GM18861 (cell line): Measurements from ENCODE around the gene HDAC9.
A peak's percentile ranks its signal among the peaks of the same experiment; 100 is the strongest.

ENCODE experiments used
- ATAC-seq: cut with Tn5 transposase; IDR thresholded peaks from one replicate; pipeline ENCODE4 v1.9.1; 2021; ENCODE audit not compliant: unreplicated experiment

Gene HDAC9

DNA sequence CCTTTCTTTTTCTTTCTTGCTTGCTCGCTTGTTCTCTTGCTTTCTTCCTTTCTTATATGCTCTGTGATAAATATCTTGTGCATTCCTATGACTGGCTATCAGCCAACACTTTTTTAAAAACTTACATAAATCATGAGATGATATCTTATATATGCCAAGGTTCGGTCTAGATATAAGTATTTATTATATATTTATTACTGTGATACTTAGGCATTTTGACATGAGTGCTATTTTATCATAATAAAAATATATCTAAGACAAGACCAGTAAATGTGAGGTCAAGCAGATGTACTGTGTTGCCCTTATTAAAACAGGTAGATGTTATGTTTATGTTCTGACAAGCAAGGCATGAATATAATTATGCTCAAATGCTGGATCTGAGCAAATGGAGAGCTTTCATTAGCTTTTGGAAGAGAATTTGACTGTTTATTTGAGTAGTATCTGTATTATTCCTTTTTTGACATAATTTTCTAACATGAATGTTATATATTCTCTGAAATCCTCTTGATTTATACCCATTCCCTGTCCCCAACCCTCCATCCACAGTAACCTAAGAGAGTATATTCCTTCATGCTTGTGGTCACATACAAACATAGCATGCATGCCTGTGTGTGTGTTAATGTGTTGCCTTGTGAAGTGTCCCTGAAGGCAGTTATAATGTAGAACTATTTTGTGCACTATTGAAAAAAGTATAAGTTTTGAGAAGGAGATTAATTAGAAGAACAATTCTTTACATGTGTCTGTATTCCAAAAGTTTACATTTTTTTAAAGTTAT, 158.0 kb downstream of the HDAC9 start:
- no peak for ATAC-seq

GRCh38 chr7:18654709-18655108, 159.2 kb downstream of the HDAC9 start:
- no peak for ATAC-seq

GRCh38 chr7:18655506-18655905, 160.0 kb downstream of the HDAC9 start:
- no peak for ATAC-seq

DNA sequence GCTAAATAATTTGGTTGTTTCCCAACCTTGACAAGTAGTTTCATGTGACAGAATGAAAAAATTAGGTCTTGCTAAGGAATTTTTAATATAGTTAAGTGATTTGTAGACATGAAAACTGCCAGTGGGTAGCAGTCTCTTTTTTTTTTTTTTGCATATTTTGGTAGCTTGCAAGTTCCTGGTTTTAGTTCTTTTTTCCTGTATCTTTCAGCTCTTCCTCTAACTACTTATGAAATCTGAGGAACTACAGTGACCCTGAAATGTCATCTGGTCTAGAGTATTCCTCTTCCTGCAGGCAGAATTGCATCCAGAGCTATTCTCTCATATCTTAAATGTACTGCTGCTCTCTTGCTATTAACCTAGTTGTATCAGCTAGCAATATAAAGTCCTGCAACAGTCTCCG, 160.4 kb downstream of the HDAC9 start:
- ATAC-seq: no peak

GRCh38 chr7:18656362-18656761, 160.8 kb downstream of the HDAC9 start:
- no peak for ATAC-seq

DNA sequence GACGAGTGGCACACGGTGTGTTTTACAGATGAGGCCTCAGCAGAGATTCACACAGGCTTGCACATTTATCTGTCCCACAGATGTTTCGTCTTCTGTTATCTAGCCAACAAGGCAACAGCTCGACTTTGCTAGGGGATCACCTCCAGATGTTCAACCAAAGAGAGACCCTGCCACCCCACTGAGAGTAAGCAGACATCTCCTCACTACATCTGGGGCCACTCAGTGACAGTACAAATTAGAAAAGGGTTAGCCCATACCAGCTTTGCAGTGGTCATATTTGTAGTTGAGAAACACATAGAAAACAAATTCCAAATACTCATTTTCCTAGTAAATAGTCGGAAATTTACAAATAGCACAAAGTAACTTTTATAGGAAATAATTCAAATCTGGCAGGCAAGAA, 164.2 kb downstream of the HDAC9 start:
- ATAC-seq: no peak

GRCh38 chr7:18663321-18663720, 167.8 kb downstream of the HDAC9 start:
- no peak for ATAC-seq

- peak; percentile 99 for ATAC-seq
Measured at GRCh38 chr7:18666107-18666728, 170.7 kb downstream of the HDAC9 start.

DNA sequence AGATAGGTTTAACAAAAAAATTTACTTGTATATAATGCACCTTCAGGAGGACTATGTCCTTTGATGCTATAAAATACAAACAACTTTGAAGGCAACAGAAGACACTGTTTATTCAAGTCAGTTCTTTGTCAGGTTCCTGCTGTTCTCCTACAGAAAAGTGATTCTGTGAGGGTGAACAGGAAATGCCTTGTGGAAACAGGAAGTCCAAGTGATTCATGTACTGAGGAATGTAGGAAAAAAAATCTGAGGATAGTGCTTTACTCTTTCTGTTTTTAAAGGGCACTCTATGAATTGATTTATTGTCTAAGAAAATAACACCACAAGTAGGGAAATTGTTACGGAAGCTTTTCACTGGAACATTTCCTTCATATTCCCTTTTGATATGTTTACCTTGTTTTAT, 171.9 kb downstream of the HDAC9 start:
- no peak for ATAC-seq

GRCh38 chr7:18671176-18671575, 175.6 kb downstream of the HDAC9 start:
- ATAC-seq: no peak

- ATAC-seq: no peak
Measured at GRCh38 chr7:18675579-18675978, 180.0 kb downstream of the HDAC9 start.

DNA sequence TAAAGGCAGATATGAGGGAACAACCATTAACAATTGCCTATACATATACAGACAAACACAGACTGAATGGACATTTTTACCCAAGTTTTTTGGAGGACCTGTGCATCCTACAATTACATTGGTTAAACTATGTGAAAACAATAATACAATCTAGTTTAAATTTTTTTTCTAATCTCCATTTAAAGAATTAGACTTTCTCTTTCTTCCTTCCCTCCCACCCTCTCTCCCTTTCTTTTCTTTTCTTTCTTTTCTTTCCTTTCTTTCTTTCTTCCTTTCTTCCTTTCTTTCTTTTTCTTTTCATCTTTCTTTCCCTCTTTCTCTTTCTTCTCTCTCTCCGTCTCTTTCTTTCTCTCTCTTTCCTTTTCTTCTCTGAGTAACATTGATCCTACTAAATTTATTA, 183.7 kb downstream of the HDAC9 start:
- ATAC-seq: no peak

DNA sequence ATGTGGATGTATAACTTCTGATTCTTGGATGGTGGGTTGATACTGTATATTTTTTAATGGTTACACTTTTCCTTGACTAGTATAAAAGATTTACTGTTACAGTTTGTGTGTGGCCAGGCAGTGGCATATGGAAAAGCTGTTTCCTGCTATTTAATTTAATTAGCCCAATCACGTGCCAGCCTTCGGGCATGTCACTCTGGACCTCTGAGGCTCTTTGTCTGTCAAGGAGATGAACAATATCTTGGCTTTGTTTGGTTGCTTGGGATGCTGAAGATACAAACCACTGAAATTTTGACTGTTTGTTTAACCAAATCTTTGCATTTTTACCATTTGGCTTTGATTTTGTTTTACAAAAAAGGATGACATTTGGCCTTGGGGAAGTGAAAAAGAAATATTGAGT, 185.0 kb downstream of the HDAC9 start:
- ATAC-seq: no peak

DNA sequence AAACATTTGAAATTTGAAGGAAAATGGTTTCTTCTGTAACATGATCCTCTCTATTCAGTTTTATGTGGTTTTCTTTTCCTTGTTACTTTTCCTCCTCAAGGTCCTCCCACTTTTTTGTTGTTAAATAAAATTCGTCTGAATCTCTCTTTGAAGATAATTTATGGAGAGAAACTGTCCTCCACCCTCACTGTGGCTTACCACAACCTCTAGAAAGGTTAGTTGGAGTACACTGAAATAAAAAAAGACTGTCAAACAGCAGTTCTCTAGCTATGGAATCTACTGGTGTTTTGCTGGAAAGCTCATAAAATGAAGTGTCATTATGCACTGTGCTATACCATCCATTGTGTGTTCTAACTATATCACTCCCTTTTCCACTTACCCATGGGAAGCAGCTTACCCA, 189.4 kb downstream of the HDAC9 start:
- ATAC-seq: no peak

DNA sequence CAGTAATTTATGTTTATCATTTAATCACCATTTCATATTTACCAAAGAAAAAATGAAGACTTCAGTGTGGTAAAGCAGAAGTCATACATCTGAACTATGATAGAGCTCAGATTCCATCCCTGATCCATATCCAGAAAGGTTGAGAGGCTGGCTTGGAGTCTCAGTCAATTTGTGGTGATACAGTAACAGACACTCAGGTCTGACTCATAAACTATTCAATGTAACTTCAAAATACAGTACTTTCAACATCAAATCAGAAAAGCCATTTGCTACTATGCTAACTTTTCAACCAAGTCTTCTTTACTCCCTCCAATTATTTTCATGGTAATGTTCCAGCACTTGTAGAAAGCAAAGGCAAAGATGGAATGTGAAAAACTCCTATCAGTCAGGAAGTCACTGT, 190.4 kb downstream of the HDAC9 start:
- no peak for ATAC-seq

DNA sequence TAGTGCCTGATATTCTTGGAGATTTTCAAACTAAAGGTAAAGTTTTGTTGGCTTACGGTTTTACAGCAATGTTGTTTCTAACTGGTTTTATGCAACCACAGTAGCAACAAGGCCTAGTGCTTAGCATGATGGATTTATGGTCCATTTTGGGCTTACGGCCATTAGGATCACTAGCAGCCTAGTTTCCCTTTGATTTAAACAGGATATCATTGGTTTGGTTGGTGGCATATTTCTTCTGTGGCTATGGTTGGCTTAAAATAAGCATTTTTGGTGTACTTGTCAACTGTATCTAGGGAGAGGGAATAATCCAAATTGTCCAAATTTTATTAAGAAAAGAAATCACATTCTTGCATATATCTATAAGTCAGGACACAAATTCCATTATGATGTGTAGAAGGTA, 194.0 kb downstream of the HDAC9 start:
- ATAC-seq: no peak

DNA sequence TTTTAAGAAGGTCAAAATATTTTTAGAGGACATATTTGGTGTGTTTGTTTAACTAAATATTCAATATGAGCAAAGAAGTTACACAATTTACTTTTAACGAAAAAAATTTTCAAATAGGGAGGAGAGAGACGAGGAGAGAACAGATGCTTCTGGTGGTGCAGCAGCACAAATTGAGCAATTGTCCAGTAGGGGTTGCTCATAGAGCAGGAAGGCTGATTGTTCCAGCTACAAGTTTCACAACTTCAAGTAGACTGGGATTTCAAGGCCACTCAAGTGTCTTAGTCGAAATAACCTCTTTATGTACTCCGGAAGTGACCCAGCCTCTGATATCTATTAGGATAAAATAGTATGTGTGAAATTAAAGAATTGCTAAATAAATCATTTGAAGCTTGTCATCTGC, 197.9 kb downstream of the HDAC9 start:
- no peak for ATAC-seq

DNA sequence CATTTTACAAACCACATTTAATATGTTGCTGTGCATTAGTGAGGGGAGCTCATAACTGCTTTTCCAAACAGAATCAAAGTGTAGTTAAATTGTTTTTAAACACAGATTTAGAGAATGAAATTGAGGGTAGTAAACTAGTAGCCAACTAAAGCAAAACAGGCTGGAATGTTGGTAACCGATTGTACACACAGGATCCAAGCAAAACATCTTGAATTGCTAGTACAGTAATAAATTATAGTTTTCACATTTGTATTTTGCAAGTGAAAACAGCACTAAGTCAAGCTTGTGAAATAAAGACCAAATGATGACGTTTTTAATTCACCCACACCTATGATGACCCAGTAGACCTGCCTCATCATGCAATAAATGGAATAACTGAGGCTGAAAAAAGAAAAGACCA, 198.3 kb downstream of the HDAC9 start:
- ATAC-seq: no peak

DNA sequence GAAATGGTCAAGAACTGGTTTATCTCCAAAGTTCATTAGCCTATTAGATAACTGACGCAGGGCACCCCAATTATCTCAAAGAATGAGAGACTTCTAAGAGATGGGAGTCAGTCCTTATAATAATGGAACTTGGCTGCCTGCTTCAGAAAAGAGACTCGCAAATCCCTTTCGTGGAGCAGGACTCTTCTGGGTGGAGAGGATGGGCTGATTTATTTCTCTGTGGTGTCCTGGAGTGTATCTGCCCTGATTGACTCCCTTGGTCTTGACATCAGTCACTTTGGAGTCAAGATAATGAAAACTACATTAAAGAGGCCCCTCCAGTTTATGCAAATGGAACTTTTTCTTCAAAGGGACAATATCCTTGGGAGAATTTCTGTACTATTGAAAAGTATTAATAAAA, 198.9 kb downstream of the HDAC9 start:
- no peak for ATAC-seq

- ATAC-seq: no peak
Measured at GRCh38 chr7:18694911-18695310, 199.4 kb downstream of the HDAC9 start.

GRCh38 chr7:18698258-18698734, 202.7 kb downstream of the HDAC9 start:
- no peak for ATAC-seq

- peak; percentile 59 for ATAC-seq
Measured at GRCh38 chr7:18700147-18700546, 204.6 kb downstream of the HDAC9 start.
